Urinary bladder (tissue), 4 donors: ENCODE measurements around the gene KIAA1328. TPM values are rescaled to one million over a fixed set of nuclear protein-coding genes. Genes with fewer than 3 reads are reported as not detected.

ENCODE experiments used
- DNase-seq: peaks from one replicate; pipeline ENCODE4 v3.0.0-alpha.2; 2015; ENCODE audit errors: extremely low spot score
- H3K27ac ChIP-seq: one replicate; pipeline ENCODE4 v1.5.1; 2013; ENCODE audit warnings: low read depth, mild to moderate bottlenecking, moderate library complexity
- H3K36me3 ChIP-seq: one replicate; pipeline ENCODE4 v1.6.1; 2013; ENCODE audit warnings: mild to moderate bottlenecking, moderate library complexity; ENCODE audit not compliant: insufficient read depth
- H3K4me1 ChIP-seq: one replicate; pipeline ENCODE4 v1.6.1; 2013; ENCODE audit warnings: mild to moderate bottlenecking, moderate library complexity; ENCODE audit not compliant: insufficient read depth
- H3K4me3 ChIP-seq: one replicate; pipeline ENCODE4 v1.5.1; 2013; ENCODE audit warnings: low read depth, low read length
- WGBS: extraction: QIAGEN DNeasy Blood & Tissue Kit; methylation state at CpG from one replicate; pipeline ENCODE4 v1.1.7; 2013; 5-methylcytosine and 5-hydroxymethylcytosine counted together
- polyA plus RNA-seq: library from polyadenylated mRNA; stranded (reverse); fragments of 200-250 nt; gene quantifications from one replicate; pipeline ENCODE4 v1.2.3, GENCODE V29; 2013
- total RNA-seq: library from RNA; depleted of rRNA; stranded (reverse); fragments of >200 nt; gene quantifications from one replicate; pipeline ENCODE4 v1.2.3, GENCODE V29; 2014
- donor health status: healthy with polysubstance abuse.
- donor health status: healthy.

Gene KIAA1328
- total and polyA plus RNA-seq, 2 donors, result 5.4 to 34.6 TPM

GRCh38 chr18:37219257-37219656, 390.3 kb downstream of the KIAA1328 start:
- Histone ChIP-seq H3K27ac (no peak overlapping the region), H3K4me1 (no peaks in the 10 kb centered on the region), H3K36me3 (no peaks in the 10 kb centered on the region), H3K4me3 (no peak overlapping the region)
- no peak for DNase-seq
- WGBS, result 71% methylated on average over 7 of the region's 7 CpGs

GRCh38 chr18:37222354-37222998, 393.5 kb downstream of the KIAA1328 start:
- no peaks in the 10 kb centered on the region for H3K36me3 ChIP-seq
- 92% methylated on average over 4 of the region's 4 CpGs for WGBS
- DNase-seq, result no peak
- no peaks in the 10 kb centered on the region for H3K4me1 ChIP-seq
- H3K27ac ChIP-seq, result no peak overlapping the region
- H3K4me3 ChIP-seq, result no peak overlapping the region

- 67% methylated on average over 5 of the region's 5 CpGs for WGBS
- H3K4me1 ChIP-seq, result no peaks in the 10 kb centered on the region
- no peaks in the 10 kb centered on the region for H3K36me3 ChIP-seq
- DNase-seq, result no peak
- H3K4me3 ChIP-seq, result no peak overlapping the region
- no peak overlapping the region for H3K27ac ChIP-seq
Observed at GRCh38 chr18:37222999-37223378, 394.1 kb downstream of the KIAA1328 start.

DNA sequence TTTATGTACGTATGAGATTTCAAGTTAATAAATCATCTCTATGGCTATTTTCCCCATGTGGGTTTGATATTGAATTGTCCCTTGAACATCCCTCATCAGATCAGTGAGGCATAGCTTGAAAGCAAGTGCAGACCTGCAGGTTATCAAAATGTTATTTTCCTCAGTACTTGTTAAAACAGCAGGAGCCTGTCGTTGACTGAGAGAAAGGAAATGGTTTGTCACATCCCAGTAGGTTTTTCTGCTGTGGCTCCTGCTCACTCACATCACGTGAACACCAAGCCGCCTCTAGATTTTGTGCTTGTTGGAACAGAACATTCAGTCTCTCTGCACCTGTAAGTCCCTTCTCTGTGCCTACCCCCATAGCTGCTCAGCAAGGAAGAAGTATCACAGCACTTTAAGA, 396.4 kb downstream of the KIAA1328 start:
- H3K27ac ChIP-seq, result no peak overlapping the region
- H3K36me3 ChIP-seq, result no peaks in the 10 kb centered on the region
- DNase-seq, result no peak
- WGBS, result 54% methylated on average over 4 of the region's 4 CpGs
- H3K4me1 ChIP-seq, result no peaks in the 10 kb centered on the region
- H3K4me3 ChIP-seq, result no peak overlapping the region

DNA sequence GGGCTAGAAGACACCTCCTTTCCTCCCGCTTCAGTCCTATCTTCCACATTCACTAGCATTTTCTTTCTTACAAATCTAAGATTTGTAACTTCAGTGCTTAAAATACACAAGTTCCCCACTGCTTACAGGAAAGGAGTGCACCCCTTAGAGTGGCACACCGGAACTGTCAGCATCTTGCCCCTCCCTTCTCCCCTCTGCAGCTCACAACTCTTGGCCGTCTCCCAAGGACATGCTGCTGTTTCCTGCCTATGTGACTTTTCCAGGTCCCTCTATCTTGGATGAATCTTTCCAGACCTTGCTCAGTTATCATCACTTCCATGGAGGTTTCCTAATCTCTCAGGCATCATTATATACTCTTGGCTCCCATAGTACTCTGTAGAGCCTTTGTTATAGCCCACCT, 401.8 kb downstream of the KIAA1328 start:
- 37% methylated on average over 3 of the region's 3 CpGs for WGBS

GRCh38 chr18:37231251-37231650, 402.3 kb downstream of the KIAA1328 start:
- WGBS, result 38% methylated on average over 3 of the region's 3 CpGs

More for the DNA sequence above, 401.8 kb downstream of the KIAA1328 start:
- H3K4me3 ChIP-seq, result no peak overlapping the region
- no peaks in the 10 kb centered on the region for H3K4me1 ChIP-seq
- DNase-seq, result no peak
- H3K36me3 ChIP-seq, result no peaks in the 10 kb centered on the region
- H3K27ac ChIP-seq, result no peak overlapping the region

DNA sequence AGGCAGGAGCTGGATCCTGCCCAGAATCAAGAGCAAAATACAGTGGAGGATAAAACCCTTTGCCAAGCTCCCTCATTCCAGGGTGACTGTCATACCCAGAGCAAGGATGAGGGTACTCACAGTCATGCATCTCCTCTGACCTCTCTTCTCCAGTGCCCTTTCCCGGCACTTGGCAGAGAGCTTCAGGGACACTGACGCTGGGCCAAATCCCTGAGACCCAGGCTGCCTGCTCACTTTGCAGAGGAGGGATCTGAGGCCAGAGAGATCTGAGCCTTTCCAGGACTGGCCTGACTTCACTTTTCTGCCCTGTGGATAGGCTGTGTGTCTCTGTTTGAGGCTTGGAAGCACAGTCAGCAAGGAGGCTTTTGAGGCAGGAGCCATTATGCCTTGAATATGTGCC, 406.7 kb downstream of the KIAA1328 start:
- Histone ChIP-seq H3K4me3 (no peak overlapping the region), H3K27ac (no peak overlapping the region), H3K36me3 (no peaks in the 10 kb centered on the region), H3K4me1 (no peaks in the 10 kb centered on the region)
- no peak for DNase-seq
- 80% methylated on average over 2 of the region's 2 CpGs for WGBS

More at GRCh38 chr18:37231251-37231650, 402.3 kb downstream of the KIAA1328 start:
- no peak for DNase-seq
- Histone ChIP-seq H3K36me3 (no peaks in the 10 kb centered on the region), H3K27ac (no peak overlapping the region), H3K4me1 (no peaks in the 10 kb centered on the region), H3K4me3 (no peak overlapping the region)

GRCh38 chr18:37238282-37239108, 409.6 kb downstream of the KIAA1328 start:
- Histone ChIP-seq H3K4me3 (no peak overlapping the region), H3K36me3 (no peaks in the 10 kb centered on the region), H3K4me1 (no peaks in the 10 kb centered on the region), H3K27ac (no peak overlapping the region)
- no peak for DNase-seq
- 81% methylated on average over 6 of the region's 6 CpGs for WGBS

DNA sequence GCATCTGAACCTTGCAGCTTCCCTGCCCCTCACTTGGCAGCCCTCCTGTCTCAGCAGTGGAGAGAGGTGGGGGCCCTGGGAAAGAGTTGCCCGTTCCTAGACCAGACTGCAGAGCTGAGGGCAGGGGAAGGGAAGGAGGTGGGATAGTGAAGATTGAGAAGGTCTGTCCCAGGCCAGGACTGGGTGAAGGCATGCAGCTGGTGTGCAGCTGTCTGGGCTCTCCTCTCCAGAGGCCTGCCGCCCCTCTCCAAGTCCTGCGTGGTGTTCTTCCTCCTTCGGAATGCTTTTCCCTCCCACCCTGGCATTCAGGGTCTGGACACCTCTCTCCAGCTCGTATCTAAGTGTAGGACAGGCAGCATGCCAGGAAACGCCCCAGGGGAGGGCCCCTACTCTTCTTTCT, 413.2 kb downstream of the KIAA1328 start:
- H3K36me3 ChIP-seq, result no peaks in the 10 kb centered on the region
- H3K4me3 ChIP-seq, result no peak overlapping the region
- no peak overlapping the region for H3K27ac ChIP-seq
- peaks cover 2% of the 10 kb centered on the region for H3K4me1 ChIP-seq
- no peak for DNase-seq
- WGBS, result 50% methylated on average over 6 of the region's 6 CpGs

DNA sequence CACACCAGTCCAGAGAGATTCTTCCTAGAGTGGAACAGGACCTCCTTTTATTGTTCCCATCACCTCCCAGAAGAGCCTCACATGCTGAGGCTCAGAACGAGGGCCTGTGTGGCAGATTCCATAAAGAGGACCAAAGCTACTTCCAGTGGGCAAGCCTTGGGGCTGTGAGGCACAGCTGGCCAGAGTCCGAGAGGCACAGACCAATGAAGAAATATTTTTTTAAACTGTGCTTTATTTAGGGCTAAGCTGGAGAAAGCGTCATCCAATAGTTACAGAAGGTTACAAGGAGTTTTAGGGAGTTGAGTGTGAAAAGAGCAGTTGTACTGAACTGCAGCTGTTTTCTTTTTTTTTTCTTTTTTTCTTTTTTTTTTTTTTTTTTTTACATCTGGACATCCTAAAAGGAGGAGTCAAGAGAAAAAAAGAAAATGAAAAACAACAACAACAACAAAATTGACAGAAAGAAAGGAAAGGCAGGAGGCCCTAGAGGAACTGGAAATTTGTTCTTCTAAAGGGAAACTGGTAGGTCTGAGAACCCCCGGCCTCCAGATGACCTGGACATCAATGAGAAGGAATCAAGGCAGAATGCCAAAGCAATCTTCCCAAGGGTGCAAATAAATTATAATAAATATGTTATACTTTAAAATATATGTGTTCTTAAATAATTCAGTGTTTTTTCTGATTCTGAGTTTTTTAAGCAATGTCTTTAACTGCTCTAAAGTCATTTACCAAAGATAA, 414.1 kb downstream of the KIAA1328 start:
- 70% methylated on average over 4 of the region's 4 CpGs for WGBS
- DNase-seq, result no peak

DNA sequence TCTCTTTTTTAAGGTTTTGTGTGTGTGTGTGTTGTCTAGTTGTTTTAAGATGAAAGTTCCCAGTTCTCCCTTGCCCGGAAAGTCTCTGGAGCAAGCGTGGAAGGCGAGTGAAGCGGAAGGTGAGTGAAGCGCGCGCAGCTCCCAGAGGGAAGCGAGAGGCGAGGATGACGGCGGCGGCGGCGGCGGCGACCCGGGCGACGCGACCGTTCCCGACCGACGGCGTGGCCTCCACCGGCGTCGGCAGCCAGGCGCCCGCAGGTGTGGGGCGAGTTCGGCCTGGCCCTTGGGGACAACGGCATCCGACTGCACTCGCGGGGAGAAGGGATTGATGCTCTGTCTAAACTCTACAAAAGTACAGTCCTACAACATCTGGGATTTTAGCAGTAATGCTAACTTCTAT, 414.8 kb downstream of the KIAA1328 start:
- 20% methylated on average over 36 of the region's 36 CpGs for WGBS
- H3K36me3 ChIP-seq, result no peaks in the 10 kb centered on the region
- DNase-seq, result no peak

More for the DNA sequence above, 414.1 kb downstream of the KIAA1328 start:
- Histone ChIP-seq H3K4me1 (peaks cover 2% of the 10 kb centered on the region), H3K36me3 (no peaks in the 10 kb centered on the region), H3K27ac (no peak overlapping the region), H3K4me3 (no peak overlapping the region)

DNA sequence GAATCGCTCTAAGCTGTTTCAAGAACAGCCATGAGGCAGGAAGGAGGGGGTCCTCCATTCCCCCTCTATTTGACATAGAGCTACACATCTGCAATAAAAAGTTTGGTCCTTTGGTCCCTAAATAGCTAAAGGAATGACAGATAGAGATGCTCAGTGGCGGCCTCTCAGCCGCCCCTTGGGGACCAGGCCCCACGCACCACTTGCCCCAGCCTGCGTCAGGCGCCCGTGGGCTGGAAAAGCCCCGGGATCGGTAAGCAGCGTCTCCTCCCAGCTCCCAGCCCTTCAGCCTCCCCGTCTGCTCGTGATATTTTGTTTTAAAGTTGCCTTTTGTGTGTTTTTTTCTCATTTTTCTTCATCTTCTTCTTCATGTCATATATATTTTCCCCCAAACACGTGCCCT, 415.7 kb downstream of the KIAA1328 start:
- Histone ChIP-seq H3K36me3 (no peaks in the 10 kb centered on the region), H3K4me1 (peaks cover 2% of the 10 kb centered on the region), H3K27ac (no peak overlapping the region), H3K4me3 (no peak overlapping the region)
- no peak for DNase-seq
- 93% methylated on average over 13 of the region's 13 CpGs for WGBS

More for the DNA sequence above, 414.8 kb downstream of the KIAA1328 start:
- no peak overlapping the region for H3K4me3 ChIP-seq
- H3K27ac ChIP-seq, result no peak overlapping the region
- H3K4me1 ChIP-seq, result peaks cover 2% of the 10 kb centered on the region

GRCh38 chr18:37246779-37247340, 417.9 kb downstream of the KIAA1328 start:
- WGBS, result 90% methylated on average over 13 of the region's 13 CpGs
- Histone ChIP-seq H3K36me3 (no peaks in the 10 kb centered on the region), H3K4me1 (peaks cover 2% of the 10 kb centered on the region), H3K27ac (no peak overlapping the region), H3K4me3 (no peak overlapping the region)
- no peak for DNase-seq
